GM18507 (cell line): ENCODE measurements around the gene COG7.
"Not testable (repeated sequence)": the region's sequence is repeated elsewhere in the genome, so short reads cannot be mapped to it uniquely, and the experiment has no call there.

Source experiments
- DNase-seq: peaks from one replicate; pipeline ENCODE4 v3.0.0; 2011; ENCODE audit warnings: low read depth; ENCODE audit not compliant: insufficient read length; ENCODE audit errors: extremely low spot score
- FAIRE-seq: peaks from 2 replicates; lab custom pipeline; 2011; peaks lifted over from hg19 to GRCh38; lab: Jason Lieb, UNC

The COG7 gene

DNA sequence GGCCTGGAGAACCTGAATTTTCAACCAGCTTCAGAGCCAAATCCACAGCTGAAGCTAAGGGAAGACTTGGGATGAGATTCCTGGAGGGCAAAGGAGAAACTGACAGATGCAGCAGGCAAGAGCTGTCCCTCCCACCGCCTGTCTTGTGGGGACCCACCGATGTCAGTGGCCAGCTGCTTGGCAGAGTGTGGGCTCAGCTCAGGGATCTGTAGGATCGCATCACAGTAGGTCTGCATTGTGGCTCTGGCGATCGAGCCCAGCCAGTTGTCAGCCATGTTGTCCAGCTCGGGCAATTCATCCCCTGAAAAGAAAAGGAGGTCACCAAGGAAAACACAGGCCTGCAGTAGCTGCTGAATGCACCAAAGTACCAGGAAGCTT is 60.8 kb downstream of the COG7 start:
- DNase-seq (no peak), FAIRE-seq (no peak)

- no peak for FAIRE-seq
- no peak for DNase-seq
Observed at GRCh38 chr16:23391381-23392222, 61.4 kb downstream of the COG7 start.

DNA sequence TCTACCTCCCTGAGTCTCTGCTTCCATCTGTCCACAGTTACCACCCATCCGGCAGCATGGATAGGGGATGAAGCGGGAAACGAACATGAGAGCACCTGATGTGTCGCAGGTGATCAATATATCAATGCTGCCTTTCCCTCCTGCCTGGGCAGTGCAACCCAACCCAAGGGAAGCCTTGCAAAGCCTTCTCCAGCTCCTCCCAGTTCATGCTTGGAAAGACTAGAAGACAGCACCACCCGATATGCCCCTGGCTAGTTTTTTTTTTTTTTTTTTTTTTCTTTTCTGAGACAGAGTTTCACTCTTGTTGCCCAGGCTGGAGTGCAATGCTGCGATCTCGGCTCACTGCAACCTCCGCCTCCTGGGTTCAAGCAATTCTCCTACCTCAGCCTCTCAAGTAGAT is 63.1 kb downstream of the COG7 start:
- DNase-seq, FAIRE-seq: not testable (repeated sequence)

DNA sequence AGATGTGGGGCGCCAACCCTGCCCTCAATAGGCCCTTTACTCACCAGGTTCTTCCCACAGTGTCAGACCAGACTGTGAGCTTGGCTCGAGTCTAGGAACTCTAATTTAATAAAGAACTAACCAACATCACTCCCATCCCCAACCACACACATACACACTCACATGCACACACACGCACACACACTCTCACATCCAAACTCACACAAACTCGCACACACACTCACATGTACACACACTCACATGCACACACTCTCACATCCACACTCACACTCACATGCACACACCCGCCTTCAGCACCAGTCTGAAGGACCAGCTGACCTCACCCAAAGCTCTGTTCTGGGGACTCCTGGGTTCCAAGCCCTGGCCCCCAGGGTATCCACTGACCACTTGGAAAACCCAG is 63.8 kb downstream of the COG7 start:
- FAIRE-seq (no peak), DNase-seq (no peak)

DNA sequence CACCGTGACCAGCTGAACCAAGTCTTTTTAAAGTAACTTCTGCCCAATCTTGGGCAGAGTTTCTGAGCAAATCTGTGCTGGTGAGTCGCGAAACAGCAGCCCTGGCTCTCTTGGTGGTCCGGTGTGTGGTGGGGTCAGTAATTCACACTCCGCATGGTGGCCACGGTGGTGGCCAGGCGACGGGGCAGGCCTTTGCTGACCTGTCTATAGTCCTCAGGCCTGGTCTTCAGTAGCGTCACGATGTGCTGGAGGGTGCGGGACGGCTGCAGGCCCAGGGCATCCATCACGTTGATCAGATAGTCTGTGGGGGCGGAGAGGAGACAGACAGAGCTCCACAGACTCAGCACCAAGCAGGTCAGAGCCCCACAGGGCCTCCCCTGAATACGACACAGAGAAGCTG is 64.2 kb downstream of the COG7 start:
- DNase-seq (no peak), FAIRE-seq (no peak)

GRCh38 chr16:23387666-23388065 is 65.3 kb downstream of the COG7 start:
- FAIRE-seq: no peak
- no peak for DNase-seq

DNA sequence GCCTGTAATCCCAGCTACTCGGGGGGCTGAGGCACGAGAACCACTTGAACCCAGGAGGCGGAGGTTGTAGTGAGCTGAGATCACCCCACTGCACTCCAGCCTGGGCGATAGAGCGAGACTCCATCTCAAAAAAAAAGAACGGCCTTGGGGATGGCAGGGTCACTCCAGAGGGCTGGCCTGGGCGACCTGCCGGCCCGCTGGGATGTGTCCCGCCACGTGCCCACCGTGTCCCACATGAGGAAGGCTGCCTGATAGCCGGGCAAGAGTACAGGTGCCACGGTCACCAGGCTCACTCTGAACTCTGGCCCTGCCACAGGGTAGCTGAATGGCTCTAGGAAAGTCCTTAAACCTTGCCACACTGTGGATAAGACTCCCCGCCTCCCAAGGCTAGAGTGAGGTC is 67.5 kb downstream of the COG7 start:
- DNase-seq (no peak), FAIRE-seq (no peak)

DNA sequence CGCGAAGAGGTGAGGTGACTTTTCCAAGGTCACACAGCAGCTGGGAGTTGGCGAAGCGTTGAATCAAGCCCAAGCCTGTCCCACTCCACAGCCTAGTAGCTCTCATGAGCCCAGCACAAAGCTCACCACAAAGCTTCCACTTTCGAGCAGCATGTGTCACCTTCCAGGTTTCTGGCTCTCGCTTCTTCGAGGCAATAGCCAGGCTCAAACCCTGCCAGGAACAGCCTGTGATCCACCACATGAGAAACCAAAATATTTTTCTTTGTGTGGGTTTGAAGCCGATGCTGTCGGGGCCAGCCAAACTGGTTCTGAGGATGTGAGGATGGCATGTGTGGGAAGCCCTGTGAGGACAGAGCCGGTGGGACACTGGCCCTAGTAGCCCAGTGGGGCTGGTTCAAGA is 68.1 kb downstream of the COG7 start:
- no peak for DNase-seq
- FAIRE-seq: no peak

DNA sequence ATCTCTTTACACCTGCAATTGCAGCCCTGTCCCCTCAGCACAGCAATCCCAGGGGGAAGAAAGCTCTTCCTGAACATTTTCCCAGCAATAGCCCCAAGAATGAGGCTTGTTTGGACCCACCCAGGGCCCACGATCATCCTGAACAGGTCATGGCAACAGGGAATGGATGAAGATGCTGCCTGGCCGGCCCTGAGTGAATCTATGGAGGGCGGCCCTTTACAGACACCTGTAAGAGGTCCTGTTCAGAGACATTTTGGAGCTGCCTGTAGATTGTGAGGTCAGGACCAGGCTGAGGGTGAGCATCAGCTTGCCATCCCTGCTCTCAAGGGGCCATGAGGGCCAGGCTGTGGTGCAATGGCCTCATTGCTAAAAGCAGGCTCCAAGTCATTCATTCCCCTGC is 69.1 kb downstream of the COG7 start:
- DNase-seq: no peak
- FAIRE-seq: no peak

DNA sequence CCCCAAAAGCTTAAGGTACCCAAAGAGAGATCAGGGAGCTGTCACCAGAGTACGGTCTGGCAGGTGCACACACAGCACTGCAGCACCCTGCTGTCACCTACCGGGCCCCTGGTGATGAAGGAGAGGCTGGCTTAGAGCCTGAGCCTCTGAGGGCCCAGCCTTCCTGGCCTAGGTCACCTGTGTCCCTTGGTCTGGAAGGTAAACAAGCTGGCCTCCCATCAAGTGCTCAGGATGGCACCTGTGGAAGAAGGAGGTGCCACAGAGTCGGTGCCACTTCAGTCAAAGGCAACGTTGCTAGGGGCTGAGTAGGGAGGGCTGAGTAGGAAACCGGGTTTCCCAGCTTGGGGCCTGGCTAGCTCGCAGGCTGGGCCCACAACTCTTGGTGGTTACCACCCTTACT is 70.7 kb downstream of the COG7 start:
- DNase-seq: no peak
- FAIRE-seq: no peak

- not testable (repeated sequence) for FAIRE-seq, DNase-seq
Observed at GRCh38 chr16:23381702-23382101, 71.3 kb downstream of the COG7 start.

- DNase-seq (no peak), FAIRE-seq (no peak)
Observed at GRCh38 chr16:23380501-23380951, 72.5 kb downstream of the COG7 start.

GRCh38 chr16:23379707-23380106 is 73.3 kb downstream of the COG7 start:
- FAIRE-seq (no peak), DNase-seq (no peak)

GRCh38 chr16:23378921-23379320 is 74.1 kb downstream of the COG7 start:
- FAIRE-seq (no peak), DNase-seq (no peak)

GRCh38 chr16:23378256-23378655 is 74.7 kb downstream of the COG7 start:
- no peak for DNase-seq
- FAIRE-seq: no peak

- no peak for FAIRE-seq
- DNase-seq: no peak
Observed at GRCh38 chr16:23377071-23377931, 75.7 kb downstream of the COG7 start.

- DNase-seq (no peak), FAIRE-seq (no peak)
Observed at GRCh38 chr16:23375643-23376042, 77.3 kb downstream of the COG7 start.

DNA sequence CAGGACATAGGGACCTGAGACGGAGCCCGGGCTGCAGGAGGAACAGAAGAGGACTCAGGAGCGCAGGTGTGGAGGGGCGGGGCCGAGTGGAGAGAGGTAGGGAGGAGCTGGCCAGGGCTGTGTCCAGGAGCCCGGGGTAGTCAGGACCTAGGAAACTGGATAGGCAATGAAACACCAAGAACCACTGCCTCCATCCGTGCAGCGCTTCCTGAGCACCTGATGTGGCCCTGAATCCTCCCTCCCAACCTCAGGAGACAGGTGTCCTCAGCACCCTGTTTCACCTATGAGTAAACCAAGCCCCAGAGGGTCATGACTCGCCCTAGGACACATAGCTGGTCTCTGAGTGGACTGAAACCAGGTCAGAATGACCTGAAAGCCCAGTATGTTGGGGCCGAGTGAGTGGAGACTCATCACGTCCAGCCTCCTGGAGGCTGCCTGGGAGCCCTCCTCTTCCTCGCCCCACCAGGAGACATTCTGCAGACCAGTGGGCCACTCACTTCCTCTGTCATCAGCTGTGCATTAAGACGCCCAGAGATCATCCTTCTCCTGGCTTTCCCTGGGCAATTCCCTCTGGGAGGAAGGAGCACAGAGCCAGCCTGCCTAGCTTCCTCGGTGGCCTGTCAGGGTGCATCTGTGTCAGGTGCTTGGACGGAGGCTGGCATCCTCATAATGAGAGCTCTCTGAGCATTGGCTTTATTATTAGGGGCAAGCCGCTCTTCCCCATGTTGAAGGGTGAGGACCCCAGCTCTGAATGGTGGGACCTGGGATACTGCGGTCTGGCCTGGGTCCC is 78.1 kb downstream of the COG7 start:
- FAIRE-seq (no peak), DNase-seq (no peak)

DNA sequence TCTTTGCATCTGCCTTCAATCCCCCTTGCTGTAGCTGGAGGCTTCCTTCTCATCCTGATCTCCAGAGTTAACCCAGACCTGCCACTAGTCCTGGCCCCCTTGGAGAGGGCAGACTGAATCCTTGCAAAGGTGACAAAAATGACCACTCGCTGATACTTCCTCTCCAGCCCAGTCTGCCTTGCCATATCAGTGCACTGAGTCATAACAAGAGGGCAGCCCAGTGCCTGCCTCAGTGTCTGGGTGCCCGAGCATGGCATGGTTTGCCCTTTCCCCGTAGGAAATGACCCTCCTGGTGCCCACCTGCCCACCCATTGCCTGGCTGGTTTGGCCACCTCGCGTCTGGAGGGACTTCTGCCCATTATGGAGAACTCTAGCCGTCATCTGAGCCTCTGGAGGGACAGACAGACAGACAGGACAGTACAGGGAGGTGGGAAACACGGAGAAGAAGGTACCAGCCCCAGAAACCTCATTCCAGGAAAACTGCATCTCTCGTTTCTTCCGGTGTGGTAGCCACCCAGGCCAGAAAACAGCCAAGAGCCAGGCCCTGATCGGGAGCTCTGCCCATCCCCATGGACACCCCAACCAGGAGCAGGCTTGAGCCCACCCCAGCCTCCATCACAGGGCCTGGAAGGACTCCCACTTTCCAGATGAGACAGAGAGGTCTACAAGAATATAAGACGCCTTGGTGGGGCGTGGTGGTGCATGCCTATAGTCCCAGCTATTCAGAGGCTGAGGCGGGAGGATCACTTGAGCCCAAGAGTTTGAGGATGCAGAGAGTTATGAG is 79.4 kb downstream of the COG7 start:
- no peak for FAIRE-seq
- DNase-seq: no peak
